Measurements from ENCODE around the gene DTYMK. TPM values are rescaled to one million over a fixed set of nuclear protein-coding genes. Genes with fewer than 3 reads are reported as not detected.
"Not testable (repeated sequence)": the region's sequence is repeated elsewhere in the genome, so short reads cannot be mapped to it uniquely, and the experiment has no call there.

The DTYMK gene
- total RNA-seq, 1 donor from 2014 or later: 13.8 TPM

DNA sequence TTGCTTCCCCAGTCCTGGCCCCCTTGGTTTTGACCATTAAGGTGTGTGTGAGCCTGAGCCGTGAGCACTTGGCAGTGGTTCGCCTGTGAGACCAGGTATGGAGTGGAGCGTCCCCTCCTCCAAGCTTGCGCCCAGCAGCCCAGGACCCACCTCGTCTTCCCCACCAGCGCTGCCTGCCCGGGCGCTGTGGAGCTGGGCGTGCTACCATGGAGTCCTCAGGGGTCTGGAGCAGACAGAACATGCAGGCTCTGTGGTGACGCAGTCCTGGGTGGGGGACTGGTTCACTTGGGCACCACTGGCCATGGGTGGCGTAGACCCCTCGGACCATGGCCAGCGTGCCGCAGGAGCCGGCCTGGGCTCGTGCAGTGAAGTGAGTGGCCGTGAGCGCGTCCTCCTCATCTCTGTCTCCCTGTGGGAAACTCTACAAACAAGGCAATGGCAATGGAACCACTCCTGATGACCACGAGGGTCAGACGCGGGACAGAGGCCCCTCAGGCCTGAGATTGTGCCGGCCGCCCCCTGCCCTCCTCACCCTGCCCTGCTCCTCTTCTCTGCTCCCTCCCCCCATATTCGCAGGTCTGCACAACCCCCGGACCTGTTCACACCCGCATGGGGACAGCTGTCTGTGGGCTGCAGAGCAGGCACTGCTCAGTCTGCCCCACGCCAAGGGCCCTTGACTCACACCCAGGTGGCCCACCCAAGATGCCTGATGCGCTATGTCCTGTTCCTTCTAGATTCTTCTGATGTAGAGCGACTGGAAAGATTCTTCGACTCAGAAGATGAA, 15.0 kb downstream of the DTYMK start:
- no peak for DNase-seq

DNA sequence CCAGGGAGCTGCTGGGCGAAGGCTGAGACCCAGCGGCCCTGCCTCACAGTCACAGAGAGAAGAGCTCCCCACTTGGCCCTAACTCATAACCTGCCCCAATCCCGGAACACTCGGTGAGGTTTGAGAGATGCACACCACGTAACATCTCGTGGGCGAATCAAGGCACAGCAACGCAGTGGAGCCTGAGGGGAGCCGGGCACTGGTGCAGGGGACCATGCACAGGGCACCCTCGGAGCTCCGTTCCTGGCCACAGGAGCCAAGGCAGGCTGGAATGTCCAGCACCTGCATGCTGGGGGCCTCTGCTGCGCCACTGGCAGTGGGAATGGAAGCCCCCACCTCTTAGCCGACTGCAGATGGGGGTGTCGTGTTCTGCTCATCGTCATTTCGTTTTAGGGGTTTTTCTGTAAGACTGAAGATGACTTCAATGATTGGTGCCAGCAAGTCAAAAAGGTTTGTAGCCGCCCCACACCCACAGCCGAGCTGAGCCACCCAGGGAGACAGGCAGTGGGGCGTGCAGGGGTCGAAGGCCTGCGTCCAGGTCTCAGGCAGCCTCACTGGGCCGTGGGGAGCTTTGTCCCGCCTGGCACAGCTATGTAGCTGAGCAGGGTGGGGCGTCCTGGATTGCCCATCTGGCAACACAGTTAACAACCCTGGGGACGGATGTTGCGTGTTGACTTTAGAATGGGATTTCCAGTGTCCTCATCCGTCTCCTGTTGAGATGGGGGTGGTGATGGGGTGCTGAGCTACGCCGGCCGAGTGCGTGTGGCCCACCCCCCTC, 16.1 kb downstream of the DTYMK start:
- DNase-seq: no peak

DNA sequence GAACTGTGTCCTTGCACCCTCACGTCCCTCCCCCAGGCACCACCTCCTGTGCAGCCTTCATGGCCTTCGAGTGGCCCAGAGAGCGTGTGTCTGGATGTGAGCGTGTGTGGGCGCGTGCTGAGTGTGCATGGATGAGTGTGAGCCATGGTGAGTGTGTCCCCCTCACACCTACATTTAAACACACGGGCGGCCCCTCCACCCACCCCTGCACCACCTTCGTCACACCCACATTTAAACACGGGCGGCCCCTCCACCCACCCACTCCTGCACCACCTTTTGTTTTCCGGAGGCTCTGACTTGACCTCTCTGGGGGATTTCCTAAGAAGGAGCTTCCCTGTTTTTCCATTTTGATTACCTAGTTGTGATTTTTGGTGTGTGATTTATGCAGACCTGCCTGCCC, 17.8 kb downstream of the DTYMK start:
- no peak for DNase-seq

DNA sequence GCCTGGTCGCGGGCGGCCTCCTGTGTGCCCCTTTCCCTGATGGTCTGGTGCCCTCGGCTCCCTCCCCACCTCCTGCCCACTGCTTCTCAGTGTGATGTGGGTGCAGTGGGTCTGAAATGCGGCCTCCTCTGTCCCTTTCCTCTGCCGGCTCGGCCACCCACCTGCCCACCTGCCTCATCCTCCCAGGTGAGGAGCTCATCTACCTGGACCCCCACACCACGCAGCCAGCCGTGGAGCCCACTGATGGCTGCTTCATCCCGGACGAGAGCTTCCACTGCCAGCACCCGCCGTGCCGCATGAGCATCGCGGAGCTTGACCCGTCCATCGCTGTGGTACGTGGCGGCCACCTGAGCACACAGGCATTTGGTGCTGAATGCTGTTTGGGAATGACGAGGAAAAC, 18.3 kb downstream of the DTYMK start:
- no peak for DNase-seq

DNA sequence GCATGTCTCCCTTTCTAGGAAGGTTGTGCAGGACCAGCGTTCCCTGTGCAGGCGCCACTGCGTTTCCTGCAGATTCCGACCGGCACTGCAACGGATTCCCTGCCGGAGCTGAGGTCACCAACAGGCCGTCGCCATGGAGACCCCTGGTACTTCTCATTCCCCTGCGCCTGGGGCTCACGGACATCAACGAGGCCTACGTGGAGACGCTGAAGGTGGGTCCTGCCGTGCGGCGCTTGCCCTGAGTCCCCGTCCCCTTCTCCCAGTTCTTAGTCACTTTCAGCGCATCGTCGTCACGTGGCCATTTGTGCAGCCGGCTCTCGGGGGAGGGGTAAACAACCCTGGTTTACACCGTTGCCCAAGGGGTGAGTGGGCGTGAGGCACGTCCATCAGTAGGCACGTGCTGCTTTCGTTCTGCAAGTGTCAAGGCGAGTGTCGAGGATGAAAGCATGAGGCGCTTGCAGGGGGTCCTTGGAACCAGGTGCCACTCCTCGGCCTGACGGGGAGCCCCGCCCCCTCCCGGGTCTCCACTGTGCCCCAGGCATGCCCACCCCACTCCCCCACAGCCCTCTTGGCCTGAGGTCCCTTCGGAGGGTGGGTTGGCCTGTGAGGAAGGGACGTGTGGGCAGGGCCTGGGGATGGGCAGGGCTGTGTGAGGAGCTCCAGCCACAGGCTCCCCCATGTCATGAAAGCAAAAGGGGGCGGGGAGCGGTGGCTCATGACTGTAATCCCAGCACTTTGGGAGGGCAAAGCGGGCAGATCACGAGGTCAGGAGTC, 19.8 kb downstream of the DTYMK start:
- DNase-seq: no peak

DNA sequence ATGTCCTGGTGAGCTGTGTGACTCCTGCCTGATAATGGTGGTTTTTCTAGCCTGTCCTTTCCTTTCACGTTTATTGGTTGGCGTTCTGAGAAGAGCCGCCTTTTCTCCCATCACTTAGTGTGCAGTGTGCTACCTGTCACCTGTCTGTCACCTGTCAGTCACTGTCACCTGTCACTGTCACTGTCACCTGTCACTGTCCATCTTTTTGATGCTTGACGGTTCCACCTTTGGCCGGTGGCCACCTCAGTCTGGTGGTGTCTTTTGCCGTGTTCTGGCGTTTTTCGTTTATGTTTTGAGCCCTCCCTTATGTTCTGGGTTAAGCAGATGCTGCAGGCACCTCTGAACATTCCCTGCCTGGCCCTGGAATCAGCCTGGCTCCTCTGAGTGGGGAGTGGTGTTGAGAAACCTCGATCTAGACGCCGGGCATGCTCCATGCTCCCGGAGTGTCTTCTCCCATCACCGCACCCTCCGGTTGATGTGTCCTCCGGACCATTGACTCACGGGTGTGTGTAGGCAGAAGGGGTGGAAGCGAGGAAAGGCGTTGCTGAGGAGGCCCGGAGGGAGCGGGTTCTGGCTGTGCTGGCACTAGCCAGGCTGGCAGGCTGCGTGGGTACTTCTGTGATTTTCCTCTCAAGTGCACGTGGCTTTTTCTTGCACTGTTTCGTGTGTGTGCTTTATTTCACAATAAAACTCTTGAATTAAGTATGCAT, 20.7 kb downstream of the DTYMK start:
- DNase-seq: no peak

DNA sequence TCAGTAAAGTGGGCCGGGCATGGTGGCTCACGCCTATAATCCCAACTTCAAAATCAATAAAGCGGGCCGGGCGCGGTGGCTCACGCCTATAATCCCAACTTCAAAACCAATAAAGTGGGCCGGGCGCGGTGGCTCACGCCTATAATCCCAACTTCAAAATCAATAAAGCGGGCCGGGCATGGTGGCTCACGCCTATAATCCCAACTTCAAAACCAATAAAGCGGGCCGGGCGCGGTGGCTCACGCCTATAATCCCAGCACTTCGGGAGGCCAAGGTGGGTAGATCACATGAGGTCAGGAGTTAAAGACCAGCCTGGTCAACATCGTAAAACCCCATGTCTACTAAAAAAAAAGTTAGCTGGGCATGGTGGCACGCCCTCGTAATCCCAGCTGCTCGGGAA, 23.9 kb downstream of the DTYMK start:
- DNase-seq: not testable (repeated sequence)

DNA sequence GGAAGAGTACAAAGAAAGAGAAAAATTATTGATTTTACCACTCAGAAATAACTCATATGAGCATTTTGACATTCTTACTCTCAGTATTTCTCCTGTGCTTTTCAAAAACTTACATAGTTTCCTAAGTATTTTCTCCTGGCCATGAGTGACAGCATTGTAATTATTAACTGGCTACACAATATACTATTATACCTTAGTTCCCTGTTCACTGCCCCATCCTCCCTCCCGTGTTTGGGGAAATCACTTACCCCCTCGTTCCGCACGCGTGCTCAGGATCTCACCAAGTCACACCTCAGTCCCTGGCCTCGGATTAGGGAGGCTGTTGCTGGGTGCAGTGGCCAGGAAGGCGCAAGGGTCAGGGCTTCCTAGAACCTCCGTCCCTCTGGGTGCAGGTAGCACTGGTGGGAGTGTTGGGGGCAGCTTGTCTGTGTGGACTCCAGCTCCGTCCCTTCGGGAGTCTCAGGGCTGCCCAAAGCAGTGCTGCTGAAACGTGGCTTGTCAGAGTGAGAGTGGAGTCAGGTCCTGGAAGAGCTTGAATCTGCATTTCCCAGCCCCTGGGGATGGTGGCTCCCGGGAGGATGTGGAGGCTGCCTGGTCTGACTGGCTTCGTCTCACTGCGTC, 25.9 kb downstream of the DTYMK start:
- no peak for DNase-seq

DNA sequence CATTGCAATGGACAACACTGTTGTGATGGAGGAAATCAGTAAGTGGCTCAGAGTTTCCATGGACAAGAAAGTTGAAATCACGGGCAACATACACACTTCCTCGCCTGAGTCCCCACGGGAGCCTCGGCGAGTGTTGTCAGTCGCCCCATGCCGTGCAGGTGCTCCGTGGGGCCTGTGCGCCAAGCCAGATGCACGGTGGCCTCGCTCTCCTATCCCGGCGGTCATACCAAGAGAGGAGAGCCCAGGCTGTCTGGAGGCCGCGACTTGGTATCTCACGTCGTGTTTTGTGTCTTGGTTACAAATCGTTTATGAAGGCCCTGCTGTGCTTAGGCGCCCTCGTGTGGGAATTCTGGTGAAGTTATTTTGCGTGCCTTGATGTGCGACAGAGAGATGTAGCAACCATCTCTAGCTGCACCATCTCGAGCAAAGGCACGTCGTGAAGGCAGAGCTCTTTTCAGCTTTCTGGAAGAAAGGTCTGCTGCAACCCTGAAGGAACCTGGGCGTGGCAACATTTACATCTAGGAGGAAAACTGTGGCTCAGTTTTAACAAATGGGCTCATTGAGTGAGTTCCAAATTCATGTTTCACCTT, 27.4 kb downstream of the DTYMK start:
- DNase-seq: peak; percentile 39

DNA sequence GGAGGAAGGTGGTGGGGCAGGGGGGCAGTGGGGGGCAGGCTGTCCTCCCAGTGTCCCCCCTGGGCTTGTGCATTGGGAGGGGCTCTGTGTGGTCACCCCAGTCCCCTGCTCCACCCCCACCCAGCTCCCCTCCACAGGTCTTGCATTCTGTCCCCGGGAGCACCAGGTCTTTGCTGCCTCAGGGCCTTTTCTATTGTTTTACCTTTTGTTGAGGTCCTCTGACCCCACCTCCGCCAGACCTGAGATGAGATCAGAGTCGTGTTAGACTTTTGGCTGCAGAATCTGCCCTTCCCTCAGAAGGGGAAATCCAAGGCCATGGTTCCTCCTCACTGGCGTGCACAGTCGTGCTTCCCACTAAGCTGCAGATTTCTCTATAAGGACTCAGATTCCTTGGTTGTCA, 28.3 kb downstream of the DTYMK start:
- DNase-seq: no peak

DNA sequence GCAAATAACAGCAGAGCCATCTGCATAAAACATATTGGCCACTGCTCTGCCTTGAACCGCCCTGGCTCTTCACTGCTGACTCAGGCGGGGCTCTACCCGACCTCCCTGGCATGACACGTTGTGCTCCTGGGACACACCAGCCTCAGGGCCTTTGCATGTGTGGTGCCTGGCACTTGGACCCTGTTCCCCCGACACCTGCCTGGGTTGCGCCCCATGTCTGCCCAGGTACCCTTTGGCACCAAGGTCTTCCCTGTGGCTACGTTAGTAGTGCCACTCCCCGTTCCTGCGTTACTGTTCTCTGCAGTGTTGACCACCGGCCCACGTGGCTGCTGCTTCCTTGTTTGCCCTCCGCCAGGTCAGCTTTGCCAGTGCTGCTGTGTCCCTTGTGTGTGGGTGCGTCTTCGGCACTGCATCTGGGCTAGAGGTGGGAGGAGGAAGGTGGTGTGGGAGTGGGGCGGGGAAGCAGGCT, 28.8 kb downstream of the DTYMK start:
- DNase-seq: no peak

DNA sequence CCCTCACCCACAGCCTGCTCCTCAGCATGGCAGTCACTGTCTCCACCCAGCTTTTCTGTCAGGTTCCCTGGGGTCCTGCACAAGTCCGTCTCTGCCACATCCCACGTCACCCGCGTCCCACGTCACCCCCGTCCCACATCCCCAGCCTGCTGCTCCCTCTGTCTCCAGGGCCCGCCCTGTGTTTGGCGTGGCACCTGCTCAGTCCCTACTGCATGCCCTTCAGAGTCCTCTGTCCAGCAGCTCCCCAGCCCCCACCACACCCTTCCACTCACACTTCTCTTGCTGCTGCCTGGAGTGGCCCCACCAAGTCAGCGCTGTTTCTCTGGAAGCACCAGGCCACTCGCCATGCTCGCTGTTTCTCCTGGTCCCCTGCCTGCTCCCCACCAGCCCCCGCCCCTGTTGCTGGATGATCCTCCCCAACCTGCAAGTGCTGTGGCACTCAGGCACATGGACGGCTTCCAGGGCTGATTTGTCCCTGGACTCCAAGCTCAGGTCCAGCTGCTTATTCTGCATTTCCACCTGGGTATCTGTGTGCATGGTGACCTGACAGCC, 30.3 kb downstream of the DTYMK start:
- DNase-seq: no peak

DNA sequence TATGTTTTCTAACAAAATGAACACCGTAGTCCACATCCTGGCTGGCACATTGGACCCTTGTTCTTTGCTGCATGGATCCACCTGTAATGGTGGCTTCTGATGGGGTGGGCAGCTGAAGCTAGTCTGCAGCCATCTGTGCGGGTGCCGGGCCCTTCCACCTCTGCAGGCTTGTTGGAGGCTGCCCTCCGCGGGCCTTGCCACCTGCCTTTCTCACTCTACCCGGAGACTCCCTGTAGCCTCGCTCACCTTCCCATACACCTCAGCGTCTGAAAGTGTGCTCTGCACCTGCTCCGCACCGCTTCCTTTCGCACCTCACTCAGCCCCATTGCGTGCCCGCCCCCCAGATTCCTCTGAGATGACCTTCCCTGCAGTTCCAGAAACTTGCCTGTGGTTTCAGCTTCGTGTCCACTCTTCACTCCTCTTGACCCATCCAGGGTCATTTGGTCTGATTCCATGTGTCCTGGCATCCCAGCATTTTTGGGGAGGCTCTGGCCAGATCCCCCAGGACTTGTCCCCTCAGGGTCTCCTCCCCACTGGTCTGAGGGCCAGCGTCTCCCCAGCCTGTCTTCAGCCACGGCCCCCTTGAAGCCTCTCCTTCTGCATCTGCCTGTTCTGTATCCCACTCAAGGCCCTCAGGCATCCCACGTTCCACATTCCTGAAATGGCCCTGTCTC, 31.0 kb downstream of the DTYMK start:
- DNase-seq: no peak

DNA sequence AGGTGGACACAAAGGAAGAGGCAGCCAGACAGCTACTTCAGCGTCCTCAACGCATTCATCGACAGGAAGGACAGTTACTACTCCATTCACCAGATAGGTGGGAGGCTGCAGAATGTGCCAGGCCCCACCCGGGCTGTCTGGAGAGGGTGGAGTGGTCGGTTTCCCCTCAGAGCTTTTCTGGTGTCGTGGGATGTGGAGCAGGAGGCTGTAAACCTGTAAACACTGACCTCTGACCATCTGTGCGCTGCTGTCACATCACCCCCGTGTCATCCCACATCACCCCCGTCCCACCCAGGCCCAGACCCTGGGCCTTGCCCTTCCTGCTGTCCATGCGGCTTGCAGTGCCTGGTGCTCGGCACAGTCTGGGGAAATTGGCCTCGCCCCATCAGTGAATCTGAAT, 32.1 kb downstream of the DTYMK start:
- no peak for DNase-seq

DNA sequence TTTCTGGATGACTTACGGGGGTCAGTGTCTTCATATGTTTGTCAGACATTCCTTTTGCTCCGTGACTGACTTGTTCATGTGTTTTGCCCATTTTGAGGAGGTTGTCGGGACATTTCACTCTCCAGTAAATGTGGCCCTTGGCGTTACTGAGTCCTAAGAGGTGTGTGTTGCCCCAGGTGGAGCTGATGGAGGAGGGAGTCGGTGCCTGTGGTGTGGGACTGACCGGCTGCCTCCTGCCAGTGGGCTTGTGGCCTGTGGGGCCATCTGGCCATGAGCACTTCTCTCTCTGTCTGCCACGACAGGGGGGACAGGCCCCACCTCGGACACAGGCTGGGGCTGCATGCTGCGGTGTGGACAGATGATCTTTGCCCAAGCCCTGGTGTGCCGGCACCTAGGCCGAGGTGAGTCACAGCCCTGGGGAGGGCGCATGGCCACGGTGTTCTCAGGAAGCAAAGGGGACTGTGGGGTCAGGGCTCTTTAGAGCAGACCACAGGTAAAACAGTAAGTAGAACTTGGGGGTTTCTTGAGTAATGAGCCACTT, 33.3 kb downstream of the DTYMK start:
- DNase-seq: no peak

DNA sequence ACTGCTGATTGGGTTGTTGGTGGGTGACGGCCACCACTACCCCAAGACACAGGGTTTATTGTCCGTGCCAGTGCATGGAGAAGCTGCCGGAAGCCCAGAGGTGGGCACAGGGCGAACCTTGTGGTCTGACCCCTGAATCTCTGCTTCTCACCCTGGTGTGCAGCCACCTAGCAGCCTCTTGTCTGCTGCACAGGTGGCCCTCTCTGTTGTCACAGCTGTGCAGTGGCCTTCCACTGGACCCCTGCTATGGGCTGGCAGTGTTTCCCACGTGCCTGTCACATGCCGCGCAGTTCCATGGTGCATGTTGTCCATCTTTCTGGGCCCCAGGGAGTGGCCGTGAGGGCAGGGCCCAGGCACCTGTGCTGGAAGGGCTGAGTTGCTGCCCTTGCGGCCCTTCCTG, 33.9 kb downstream of the DTYMK start:
- DNase-seq: no peak

DNA sequence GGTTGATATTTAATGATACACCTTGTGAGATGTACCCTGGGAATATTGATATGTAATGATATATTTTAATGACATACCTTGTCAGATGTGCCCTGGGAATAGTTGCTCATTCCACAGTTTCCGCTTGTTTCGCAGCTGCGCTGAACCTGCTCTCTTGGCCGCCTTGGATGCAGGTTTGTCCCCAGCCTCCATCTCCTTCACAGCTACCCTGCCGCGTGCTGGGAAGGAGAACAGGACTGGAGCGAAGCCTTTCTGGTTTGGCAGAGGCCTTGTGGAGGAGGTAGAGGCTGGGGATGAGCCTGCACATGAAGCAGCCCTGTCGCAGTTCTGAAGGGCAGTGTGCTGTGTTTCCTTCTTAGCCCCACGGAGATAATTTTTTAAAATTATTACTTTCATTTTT, 34.5 kb downstream of the DTYMK start:
- DNase-seq: no peak

DNA sequence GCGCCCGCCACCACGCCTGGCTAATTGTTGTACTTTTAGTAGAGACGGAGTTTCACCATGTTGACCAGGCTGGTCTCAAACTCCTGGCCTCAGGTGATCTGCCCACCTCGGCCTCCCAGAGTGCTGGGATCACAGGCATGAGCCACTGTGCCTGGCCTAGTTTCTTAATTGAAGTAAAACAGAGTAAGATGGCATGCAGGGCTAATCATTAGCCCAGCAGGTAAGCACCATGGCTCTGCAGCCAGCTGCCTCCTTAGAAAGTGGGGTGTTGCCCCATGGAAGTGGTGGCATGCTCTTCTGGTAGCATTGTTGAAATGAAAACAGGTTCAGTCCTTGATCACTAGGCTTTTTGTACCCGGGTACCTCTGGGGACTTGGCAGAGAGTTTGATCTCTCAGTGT, 36.7 kb downstream of the DTYMK start:
- DNase-seq: no peak

DNA sequence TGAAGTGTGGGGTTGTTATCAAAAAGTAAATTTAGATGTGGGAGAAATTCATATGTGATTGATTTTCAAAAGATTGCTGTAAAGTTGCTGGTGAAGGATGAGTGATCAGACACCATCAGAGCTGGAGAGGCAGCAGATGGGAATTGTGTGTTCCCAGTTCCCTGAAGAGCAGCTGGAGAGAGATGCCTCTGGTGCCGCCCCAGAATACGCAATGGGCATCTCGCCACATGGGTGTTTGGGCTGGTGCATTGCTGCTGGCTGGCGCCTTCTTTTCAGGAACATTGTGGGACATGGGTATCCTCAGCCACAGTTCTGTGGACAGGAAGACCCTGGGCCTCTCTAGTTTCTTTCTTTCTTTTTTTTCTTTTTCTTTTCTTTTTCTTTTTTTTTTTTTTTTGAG, 37.2 kb downstream of the DTYMK start:
- DNase-seq: no peak

DNA sequence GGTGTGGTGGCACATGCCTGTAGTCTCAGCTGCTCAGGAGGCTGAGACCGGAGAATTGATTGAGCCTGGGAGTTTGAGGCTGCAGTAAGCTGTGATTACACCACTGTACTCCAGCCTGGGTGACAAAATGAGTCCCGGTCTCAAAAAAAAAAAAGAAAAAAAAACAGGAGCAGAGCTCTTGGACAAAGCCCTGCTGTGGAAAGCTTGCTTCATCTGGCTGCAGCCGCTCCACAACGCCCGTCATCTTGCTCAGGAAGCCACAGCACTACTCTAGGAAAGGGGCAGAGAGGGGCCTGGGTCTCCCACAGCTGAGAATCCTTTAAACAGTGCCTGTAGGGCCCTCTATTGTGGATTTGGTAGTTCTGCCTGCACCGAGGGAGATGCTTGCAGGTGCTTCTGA, 38.2 kb downstream of the DTYMK start:
- DNase-seq: no peak

All from skin of body (tissue), 2 donors.